Gastroesophageal sphincter (tissue), 4 donors: ENCODE measurements around the gene LANCL2. TPM values are rescaled to one million over a fixed set of nuclear protein-coding genes. Genes with fewer than 3 reads are reported as not detected.
A peak's percentile ranks its signal among the peaks of the same experiment; 100 is the strongest.

Experiments
- ATAC-seq: fragments of 150-250 bp; one replicate; pipeline ENCODE4 v1.9.1; 2016; ENCODE audit warnings: mild to moderate bottlenecking, moderate library complexity
- H3K27ac ChIP-seq, 4 donors: fragments of 200-600 bp; sonication (generic) in 3 of 4; 1 replicate in 3 of 4; 2 replicates in 1 of 4; pipeline ENCODE4 v1.5.1; 2016 to 2019
- H3K27me3 ChIP-seq: fragments of 200-600 bp; sonication (generic); one replicate; pipeline ENCODE4 v1.5.1; 2019
- H3K36me3 ChIP-seq, 2 donors: fragments of 200-600 bp; sonication (generic); one replicate each; pipeline ENCODE4 v1.5.1; 2019; ENCODE audit warnings: control low read depth in 1 of 2
- H3K4me1 ChIP-seq, 3 donors: fragments of 200-600 bp; sonication (generic); 1 replicate in 2 of 3; 2 replicates in 1 of 3; pipeline ENCODE4 v1.5.1; 2016 to 2019; ENCODE audit warnings: control low read depth in 2 of 3
- H3K4me3 ChIP-seq, 2 donors: fragments of 200-600 bp; sonication (generic); one replicate each; pipeline ENCODE4 v1.5.1; 2019; ENCODE audit warnings: mild to moderate bottlenecking in 1 of 2, moderate library complexity in 1 of 2
- H3K9me3 ChIP-seq, 3 donors: fragments of 200-600 bp; sonication (generic); one replicate each; pipeline ENCODE4 v1.5.1; 2017 to 2019; ENCODE audit warnings: control low read depth in 2 of 3
- CTCF ChIP-seq, 4 experiments: fragments of 200-600 bp in 2 of 4; fragments of 450-650 bp in 2 of 4; sonication (generic) in 1 of 4; IDR thresholded peaks; one replicate each; pipeline ENCODE4 v1.5.1; 2017 to 2019; ENCODE audit warnings: antibody characterized with exemption in 4 of 4, mild to moderate bottlenecking in 2 of 4, moderate library complexity in 2 of 4
- EP300 ChIP-seq: sonication (generic); formaldehyde crosslinking; IDR thresholded peaks from one replicate; pipeline ENCODE4 v1.6.1; 2017; ENCODE audit warnings: antibody characterized with exemption, mild to moderate bottlenecking
- POLR2A ChIP-seq, 2 donors: fragments of 450-650 bp; IDR thresholded peaks; one replicate each; pipeline ENCODE4 v1.6.1; 2017; ENCODE audit warnings: antibody characterized with exemption in 2 of 2, mild to moderate bottlenecking in 2 of 2, moderate library complexity in 1 of 2
- POLR2AphosphoS5 ChIP-seq: sonication (generic); formaldehyde crosslinking; IDR thresholded peaks from one replicate; pipeline ENCODE4 v1.6.1; 2017; ENCODE audit warnings: antibody characterized with exemption
- WGBS, 2 donors: methylation state at CpG; one replicate each; pipeline ENCODE4 v1.1.5; 2018; ENCODE audit warnings: low coverage in 1 of 2; 5-methylcytosine and 5-hydroxymethylcytosine counted together
- total RNA-seq, 4 donors: library from RNA; depleted of rRNA; stranded (reverse); fragments of >200 nt; gene quantifications; one replicate each; pipeline ENCODE4 v1.1.0, GENCODE V29; 2016

LANCL2 gene
- 10 to 100 TPM in 1 of 4 donors, 1 to 10 TPM in 3; 6.9 to 10.6 (median 9.3) TPM for total RNA-seq

- Histone ChIP-seq H3K9me3 (no peaks in the 10 kb centered on the region), H3K36me3 (no peaks in the 10 kb centered on the region), H3K4me1 (peaks cover 0 to 31% (median 7%) of the 10 kb centered on the region in 3 donors), H3K27ac (peak within 1 kb of the TSS; percentile 76 to 100 (median 98)), H3K4me3 (peak within 1 kb of the TSS; percentile 77 to 98), H3K27me3 (no peaks in the 10 kb centered on the region)
- ATAC-seq, result no peak
- 0% methylated on average over 1 of the region's 28 CpGs for WGBS, 2 donors
- no peak for TF ChIP-seq POLR2AphosphoS5
- TF ChIP-seq EP300, result no peak
- no peak for TF ChIP-seq POLR2A (IDR thresholded peaks at IDR 0.05)
- no peak for TF ChIP-seq CTCF (IDR thresholded peaks at IDR 0.05)
Observed at GRCh38 chr7:55365205-55365674, at the start of gene LANCL2. TSS of gene LANCL2 (plus strand) at chr7:55365337. CDS start at chr7:55366026, 689 bp downstream.

- Histone ChIP-seq H3K9me3 (peaks cover 0 to 4% (median 0%) of the 10 kb centered on the region in 3 donors), H3K4me1 (peaks cover 0 to 17% (median 9%) of the 10 kb centered on the region in 3 donors), H3K27me3 (no peaks in the 10 kb centered on the region), H3K27ac (no peak overlapping the region), H3K36me3 (no peaks in the 10 kb centered on the region), H3K4me3 (no peak overlapping the region)
- TF ChIP-seq POLR2A (IDR thresholded peaks at IDR 0.05), result no peak
- TF ChIP-seq EP300, result no peak
- no peak for TF ChIP-seq CTCF (IDR thresholded peaks at IDR 0.05)
- TF ChIP-seq POLR2AphosphoS5, result peak; percentile 60
- peak; percentile 69 for ATAC-seq
- WGBS, 2 donors, result 20 to 22% methylated on average over 1 to 3 of the region's 5 CpGs
Observed at GRCh38 chr7:55325371-55325792, 39.8 kb upstream of the LANCL2 start.

- ATAC-seq, result no peak
- WGBS, 2 donors, result 42 to 53% methylated on average over 10 to 11 of the region's 11 CpGs
- no peak overlapping the region for H3K27ac ChIP-seq
Observed at GRCh38 chr7:55326081-55326835, 38.9 kb upstream of the LANCL2 start.

GRCh38 chr7:55326945-55327626 is 38.1 kb upstream of the LANCL2 start:
- Histone ChIP-seq H3K4me1 (peaks cover 0 to 17% (median 9%) of the 10 kb centered on the region in 3 donors), H3K9me3 (no peaks in the 10 kb centered on the region), H3K36me3 (no peaks in the 10 kb centered on the region), H3K4me3 (no peak overlapping the region), H3K27me3 (no peaks in the 10 kb centered on the region), H3K27ac (no peak overlapping the region)
- TF ChIP-seq EP300 (no peak), POLR2AphosphoS5 (no peak), CTCF (IDR thresholded peaks at IDR 0.05) (no peak), POLR2A (IDR thresholded peaks at IDR 0.05) (no peak)
- WGBS, 2 donors, result 64 to 67% methylated on average over 5 to 7 of the region's 7 CpGs
- no peak for ATAC-seq

More at GRCh38 chr7:55326081-55326835, 38.9 kb upstream of the LANCL2 start:
- H3K27me3 ChIP-seq, result no peaks in the 10 kb centered on the region
- H3K36me3 ChIP-seq, result no peaks in the 10 kb centered on the region
- TF ChIP-seq CTCF (IDR thresholded peaks at IDR 0.05), result no peak
- TF ChIP-seq POLR2AphosphoS5, result no peak
- TF ChIP-seq POLR2A (IDR thresholded peaks at IDR 0.05), result no peak
- TF ChIP-seq EP300, result no peak
- H3K4me1 ChIP-seq, result peaks cover 0 to 17% (median 9%) of the 10 kb centered on the region in 3 donors
- H3K9me3 ChIP-seq, result peaks cover 0 to 2% (median 0%) of the 10 kb centered on the region in 3 donors
- no peak overlapping the region for H3K4me3 ChIP-seq
